HG03521 (cell line): Measurements from ENCODE around the gene LZTR1.

Source experiments
- ATAC-seq: cut with Tn5 transposase; IDR thresholded peaks from one replicate; pipeline ENCODE4 v1.9.1; 2021; ENCODE audit warnings: mild to moderate bottlenecking, moderate library complexity; ENCODE audit not compliant: unreplicated experiment

Gene LZTR1

GRCh38 chr22:20949698-20950183 is 32.4 kb upstream of the LZTR1 start:
- ATAC-seq = no peak

DNA sequence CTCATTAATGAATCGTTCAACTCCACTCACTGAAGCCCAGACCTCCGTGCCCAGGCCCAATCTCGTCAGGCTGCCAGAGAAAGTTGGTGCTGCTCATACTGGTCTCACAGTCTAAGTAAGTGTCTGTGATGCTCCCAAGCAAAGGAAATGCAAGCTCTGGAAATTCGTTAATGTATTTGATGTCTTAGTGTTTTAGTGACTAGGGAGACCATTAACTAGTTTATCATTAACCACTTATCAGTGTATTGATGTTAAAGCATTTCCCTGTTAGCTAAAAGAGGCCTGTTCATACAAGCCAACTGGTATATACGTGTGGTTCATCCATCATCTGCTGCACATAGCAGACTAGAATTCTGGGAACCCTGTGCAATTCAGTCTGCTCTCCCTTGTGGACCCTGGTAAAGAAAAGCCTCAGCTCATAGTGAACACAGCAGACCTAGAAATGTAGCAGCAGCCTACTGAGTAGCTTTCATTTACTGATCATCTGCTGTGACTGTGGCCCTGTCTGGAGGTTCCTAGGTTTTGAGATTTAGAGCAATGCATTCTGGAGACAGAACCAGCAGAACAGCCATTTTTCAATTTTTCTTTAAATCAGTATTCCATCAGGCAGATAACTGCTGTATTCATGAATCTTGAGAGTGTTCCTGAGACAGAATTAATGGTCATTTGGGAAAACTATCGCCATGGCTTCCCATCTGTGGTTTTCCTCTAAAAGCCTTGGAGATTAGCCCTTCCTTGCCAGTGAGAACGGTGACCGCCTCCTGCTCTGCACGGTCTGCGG is 30.8 kb upstream of the LZTR1 start:
- no peak for ATAC-seq

- no peak for ATAC-seq
Observed at GRCh38 chr22:20951932-20952380, 30.1 kb upstream of the LZTR1 start.

- ATAC-seq = no peak
Observed at GRCh38 chr22:20952544-20953341, 29.4 kb upstream of the LZTR1 start.

GRCh38 chr22:20953342-20953608 is 28.8 kb upstream of the LZTR1 start:
- ATAC-seq = no peak

DNA sequence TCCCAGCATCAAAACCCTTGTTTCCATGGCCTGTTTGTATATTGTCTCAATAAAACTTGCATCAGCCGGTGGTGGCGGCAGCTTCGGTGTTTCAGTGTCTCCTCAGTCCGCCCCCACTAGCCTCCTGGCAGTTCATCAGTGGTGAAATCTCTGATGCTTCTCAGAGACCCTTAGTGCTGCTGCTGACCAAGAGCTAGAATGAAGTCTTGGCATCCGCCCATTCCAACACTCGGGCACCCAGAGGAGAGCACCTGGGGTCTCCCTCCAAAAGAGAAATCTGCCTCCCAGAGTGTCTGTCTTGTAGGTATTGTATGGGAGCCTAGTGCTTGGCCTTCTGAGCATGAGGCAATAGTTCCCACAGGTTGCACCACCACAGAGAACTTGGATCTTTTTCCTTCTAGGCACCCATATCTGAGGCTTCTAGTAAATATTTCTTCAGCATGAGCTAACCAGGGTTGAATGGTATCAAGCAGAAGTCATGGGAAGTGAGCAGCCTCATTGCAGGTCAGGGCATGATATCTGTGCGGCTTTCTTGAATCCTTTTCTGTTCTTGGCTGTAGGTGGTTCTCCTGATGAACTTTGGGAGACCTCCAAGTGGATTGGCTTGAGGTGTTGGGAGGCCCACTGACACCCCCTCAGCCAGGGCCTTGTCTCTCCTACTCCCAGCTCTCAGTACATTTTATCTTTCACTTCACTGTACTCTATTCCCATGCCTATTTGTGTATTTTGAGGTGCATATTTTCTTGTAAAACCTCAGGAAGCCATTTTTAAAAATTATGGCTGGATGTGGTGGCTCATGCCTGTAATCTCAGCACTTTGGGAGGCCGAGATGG is 28.2 kb upstream of the LZTR1 start:
- ATAC-seq = no peak

DNA sequence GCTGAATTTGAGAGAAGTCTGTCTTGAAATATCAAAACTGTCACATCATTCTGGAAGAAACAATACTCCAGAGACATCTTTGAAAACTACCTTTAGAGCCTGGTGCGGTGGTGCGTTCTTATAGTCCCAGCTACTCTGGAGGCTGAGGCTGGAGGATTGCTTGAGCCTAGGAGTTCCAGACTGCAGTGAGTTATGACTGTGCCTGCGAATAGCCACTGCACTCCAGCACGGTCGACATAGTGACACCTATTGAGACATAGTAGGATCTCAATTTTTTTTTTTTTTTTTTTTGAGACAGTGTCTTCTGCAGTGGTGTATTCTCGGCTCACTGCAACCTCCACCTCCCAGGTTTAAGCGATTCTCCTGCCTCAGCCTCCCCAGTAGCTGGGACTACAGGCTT is 26.5 kb upstream of the LZTR1 start:
- ATAC-seq = no peak

DNA sequence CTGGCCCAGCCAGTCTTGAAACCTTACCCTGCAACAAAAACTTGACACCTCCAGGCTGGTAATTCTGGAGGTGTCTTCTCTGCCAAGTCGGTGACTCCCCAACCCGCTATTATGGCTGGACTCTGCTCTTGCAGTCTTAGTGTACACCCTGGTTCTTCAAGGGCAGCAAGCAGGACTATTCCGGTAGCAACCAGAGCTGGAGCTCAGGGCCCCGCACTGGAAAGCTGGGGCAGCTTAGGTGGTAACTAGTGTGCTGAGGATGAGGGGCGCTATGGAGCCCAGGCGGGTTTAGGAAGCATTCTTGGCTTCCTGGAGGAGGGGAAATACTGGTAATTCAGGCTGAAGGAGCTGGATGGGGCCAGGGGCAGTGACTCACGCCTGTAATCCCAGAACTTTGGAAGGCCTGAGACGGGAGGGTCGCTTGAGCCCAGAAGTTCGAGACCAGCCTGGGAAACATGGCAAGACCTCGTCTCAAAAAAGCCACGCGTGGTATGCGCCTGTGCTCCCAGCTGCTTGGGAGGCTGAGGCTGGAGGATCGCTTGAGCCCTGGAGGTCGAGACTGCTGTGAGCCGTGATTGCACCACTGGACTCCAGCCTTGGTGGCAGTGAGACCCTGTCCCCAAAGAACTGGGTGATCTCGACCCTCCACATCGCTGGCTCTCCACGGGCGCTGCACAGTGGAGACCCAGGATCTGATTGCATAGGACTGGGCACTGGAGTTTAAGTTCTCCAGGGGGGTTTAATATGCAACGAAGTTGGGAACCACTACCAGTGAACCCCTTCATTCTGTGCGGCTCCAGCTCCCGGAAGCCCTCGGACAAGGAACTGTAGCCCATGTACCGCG is 25.6 kb upstream of the LZTR1 start:
- no peak for ATAC-seq

DNA sequence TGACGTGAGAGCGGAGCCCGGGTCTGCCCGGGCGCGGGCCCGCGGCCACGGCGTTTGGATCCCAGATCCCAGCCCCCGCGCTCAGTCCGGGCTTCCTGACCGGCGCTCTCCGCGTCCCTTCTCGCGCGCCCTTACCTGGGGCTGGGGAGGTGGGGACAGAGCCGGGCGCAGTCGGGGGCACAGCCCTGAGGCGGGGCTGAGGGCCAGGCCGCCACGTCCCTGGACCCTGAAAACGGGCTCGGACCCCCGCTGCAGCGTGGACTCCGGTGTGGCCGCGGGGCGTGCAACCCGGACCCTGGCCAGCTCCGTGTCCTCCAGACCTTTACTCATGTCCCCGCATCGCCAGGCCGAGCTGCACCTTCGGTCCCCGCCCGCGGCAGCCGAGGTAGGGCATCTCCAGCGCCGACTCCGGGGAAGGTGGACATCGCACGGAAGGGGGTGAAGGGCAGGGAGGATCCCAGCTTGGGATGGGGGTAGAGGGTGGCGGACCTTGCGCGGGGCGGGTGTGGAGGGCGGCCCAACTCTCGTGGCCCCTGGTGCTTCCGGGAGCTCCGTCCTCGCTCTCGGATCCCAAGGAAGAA is 24.9 kb upstream of the LZTR1 start:
- no peak for ATAC-seq

GRCh38 chr22:20957683-20958431 is 24.2 kb upstream of the LZTR1 start:
- no peak for ATAC-seq

GRCh38 chr22:20959578-20960461 is 22.3 kb upstream of the LZTR1 start:
- no peak for ATAC-seq

GRCh38 chr22:20960609-20961008 is 21.5 kb upstream of the LZTR1 start:
- no peak for ATAC-seq

GRCh38 chr22:20962491-20962945 is 19.6 kb upstream of the LZTR1 start:
- ATAC-seq = no peak

DNA sequence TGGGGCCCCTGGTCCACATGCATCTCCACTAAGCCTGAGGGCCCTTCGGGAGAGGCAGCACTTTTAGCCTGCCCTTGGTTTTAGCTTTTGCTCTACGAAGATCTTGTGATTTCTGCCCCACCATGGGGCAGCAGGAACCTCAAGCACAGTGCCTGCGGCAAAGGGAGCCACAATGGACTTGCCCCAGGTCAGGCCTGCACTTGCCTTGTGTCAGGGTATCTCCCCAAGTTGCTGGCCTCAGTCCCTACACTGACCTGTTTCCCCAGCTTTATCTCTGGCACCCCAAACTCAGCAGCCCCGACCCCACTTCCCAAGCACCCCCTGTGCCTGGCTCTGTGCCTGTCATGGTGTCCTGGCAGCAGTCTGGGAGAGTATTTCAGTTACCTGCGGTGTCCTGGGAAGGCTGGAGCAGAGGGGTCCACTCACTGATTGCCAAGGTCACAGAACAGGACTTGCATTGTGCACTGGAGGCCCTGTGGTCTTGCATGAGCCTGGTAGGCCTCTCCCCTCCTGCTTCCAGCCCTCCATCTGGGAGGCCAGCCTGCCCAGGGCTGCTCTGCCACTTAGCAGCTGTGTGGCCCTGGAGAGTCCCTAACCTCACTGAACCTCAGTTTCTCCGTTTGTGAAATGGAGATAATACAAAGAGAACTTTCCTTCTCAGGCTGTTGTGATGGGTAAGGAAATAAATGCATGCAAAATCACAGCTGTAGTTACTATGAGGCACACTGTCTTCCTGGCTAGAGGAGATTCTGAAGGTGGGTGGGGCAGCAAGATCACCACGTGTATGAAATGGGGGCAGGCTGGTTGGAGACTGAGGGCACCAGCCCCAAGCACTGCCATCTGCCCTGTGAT is 18.7 kb upstream of the LZTR1 start:
- no peak for ATAC-seq

- no peak for ATAC-seq
Observed at GRCh38 chr22:20964090-20964798, 17.9 kb upstream of the LZTR1 start.

GRCh38 chr22:20964799-20965103 is 17.3 kb upstream of the LZTR1 start:
- no peak for ATAC-seq
